HepG2 (cell line): ENCODE measurements around the gene LRRC15.

Experiments used
- ARNT ChIP-seq: fragments of 450-650 bp; IDR thresholded peaks from 2 replicates; pipeline ENCODE4 v1.6.1; 2017
- ATF7 ChIP-seq, 2 experiments: fragments of 450-650 bp in 1 of 2; sonication (generic) in 1 of 2; formaldehyde crosslinking in 1 of 2; IDR thresholded peaks; 2 replicates each; pipeline versions ENCODE4 v1.4.0 to v1.6.1; 2016 to 2020; ENCODE audit warnings: antibody characterized with exemption in 1 of 2, mild to moderate bottlenecking in 1 of 2, missing genetic modification reagents in 1 of 2
- CBFB ChIP-seq: sonication (generic); formaldehyde crosslinking; IDR thresholded peaks from 2 replicates; pipeline ENCODE4 v1.4.0; 2020; ENCODE audit warnings: missing genetic modification reagents
- CREB1 ChIP-seq, 2 experiments: fragments of 450-650 bp in 1 of 2; IDR thresholded peaks; 2 replicates each; pipeline ENCODE4 v1.6.1; 2016 to 2017; ENCODE audit warnings: control low read depth in 1 of 2, mild to moderate bottlenecking in 1 of 2, missing compliant biosample characterization in 1 of 2, missing genetic modification characterization in 1 of 2
- FOXK2 ChIP-seq: fragments of 450-650 bp; IDR thresholded peaks from 2 replicates; pipeline ENCODE4 v1.6.1; 2016
- HDAC6 ChIP-seq: fragments of 200-600 bp; sonication (generic); IDR thresholded peaks from 2 replicates; pipeline ENCODE4 v1.7.0; 2017; ENCODE audit warnings: mild to moderate bottlenecking, antibody characterized with exemption, low read length, low read depth
- POLR2A ChIP-seq, 2 experiments: IDR thresholded peaks; 2 replicates each; pipeline ENCODE4 v1.6.1; 2011; ENCODE audit warnings: low read depth in 2 of 2, low read length in 2 of 2, mild to moderate bottlenecking in 1 of 2, moderate library complexity in 1 of 2; ENCODE audit not compliant: insufficient read depth in 1 of 2
- PREB ChIP-seq: sonication (generic); formaldehyde crosslinking; IDR thresholded peaks from 2 replicates; pipeline ENCODE4 v1.4.0; 2020; ENCODE audit warnings: missing genetic modification reagents
- TCF7 ChIP-seq: sonication (generic); IDR thresholded peaks from 2 replicates; pipeline ENCODE4 v1.6.1; 2016; ENCODE audit warnings: antibody characterized with exemption, low read depth
- ZFP37 ChIP-seq: sonication (generic); formaldehyde crosslinking; IDR thresholded peaks from 2 replicates; pipeline ENCODE4 v1.4.0; 2020; ENCODE audit warnings: missing genetic modification reagents, borderline replicate concordance
- ZNF253 ChIP-seq: sonication (generic); formaldehyde crosslinking; IDR thresholded peaks from 2 replicates; pipeline ENCODE4 v1.8.0; 2022; ENCODE audit warnings: mild to moderate bottlenecking, missing genetic modification reagents, borderline replicate concordance
- ZNF703 ChIP-seq: sonication (generic); formaldehyde crosslinking; IDR thresholded peaks from 2 replicates; pipeline ENCODE4 v1.5.1; 2020; ENCODE audit warnings: missing genetic modification reagents, mild to moderate bottlenecking, moderate library complexity, borderline replicate concordance
- ZNF720 ChIP-seq: sonication (generic); formaldehyde crosslinking; IDR thresholded peaks from 2 replicates; pipeline ENCODE4 v1.4.0; 2020; ENCODE audit warnings: missing genetic modification reagents
- TF ChIP-seq, protein P1 (sequence below): sonication (generic); formaldehyde crosslinking; IDR thresholded peaks from 2 replicates; pipeline ENCODE4 v1.5.0; 2020; ENCODE audit warnings: mild to moderate bottlenecking, missing genetic modification reagents, moderate library complexity

- TF ChIP-seq POLR2A (IDR thresholded peaks at IDR 0.05; ENCODE audit: insufficient read depth in 1 of 2, low read depth in 2 of 2, low read length in 2 of 2): no peak
- no peak for TF ChIP-seq ZNF253 (CRISPR knock-in tag)
- TF ChIP-seq ZFP37: no peak
- TF ChIP-seq ARNT: no peak
- no peak for TF ChIP-seq PREB (CRISPR knock-in tag)
- no peak for TF ChIP-seq HDAC6
- no peak for TF ChIP-seq FOXK2
- TF ChIP-seq ZNF720 (CRISPR knock-in tag): no peak
- no peak for TF ChIP-seq ATF7 (IDR thresholded peaks at IDR 0.05)
- TF ChIP-seq ATF7 (CRISPR knock-in tag; IDR thresholded peaks at IDR 0.05): no peak
- no peak for TF ChIP-seq CBFB (CRISPR knock-in tag)
- TF ChIP-seq, protein P1, sequence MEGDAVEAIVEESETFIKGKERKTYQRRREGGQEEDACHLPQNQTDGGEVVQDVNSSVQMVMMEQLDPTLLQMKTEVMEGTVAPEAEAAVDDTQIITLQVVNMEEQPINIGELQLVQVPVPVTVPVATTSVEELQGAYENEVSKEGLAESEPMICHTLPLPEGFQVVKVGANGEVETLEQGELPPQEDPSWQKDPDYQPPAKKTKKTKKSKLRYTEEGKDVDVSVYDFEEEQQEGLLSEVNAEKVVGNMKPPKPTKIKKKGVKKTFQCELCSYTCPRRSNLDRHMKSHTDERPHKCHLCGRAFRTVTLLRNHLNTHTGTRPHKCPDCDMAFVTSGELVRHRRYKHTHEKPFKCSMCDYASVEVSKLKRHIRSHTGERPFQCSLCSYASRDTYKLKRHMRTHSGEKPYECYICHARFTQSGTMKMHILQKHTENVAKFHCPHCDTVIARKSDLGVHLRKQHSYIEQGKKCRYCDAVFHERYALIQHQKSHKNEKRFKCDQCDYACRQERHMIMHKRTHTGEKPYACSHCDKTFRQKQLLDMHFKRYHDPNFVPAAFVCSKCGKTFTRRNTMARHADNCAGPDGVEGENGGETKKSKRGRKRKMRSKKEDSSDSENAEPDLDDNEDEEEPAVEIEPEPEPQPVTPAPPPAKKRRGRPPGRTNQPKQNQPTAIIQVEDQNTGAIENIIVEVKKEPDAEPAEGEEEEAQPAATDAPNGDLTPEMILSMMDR: no peak
- TF ChIP-seq TCF7: no peak
- TF ChIP-seq CREB1 (IDR thresholded peaks at IDR 0.05): no peak
- TF ChIP-seq CREB1 (CRISPR knock-in tag; IDR thresholded peaks at IDR 0.05): no peak
- no peak for TF ChIP-seq ZNF703 (CRISPR knock-in tag)
Measured at GRCh38 chr3:194311000-194311399, 58.5 kb downstream of the LRRC15 start.
